Fibroblast of mammary gland (primary cell): ENCODE results near the gene PPM1D.
"Not testable (repeated sequence)": the region's sequence is repeated elsewhere in the genome, so short reads cannot be mapped to it uniquely, and the experiment has no call there.

Experiments used
- DNase-seq: peaks from one replicate; pipeline ENCODE4 v3.0.0-alpha.2; 2010; ENCODE audit warnings: low read depth
- H3K4me3 ChIP-seq: 2 replicates; pipeline ENCODE4 v1.5.1; 2011; ENCODE audit warnings: low read depth, mild to moderate bottlenecking, low read length, moderate library complexity; ENCODE audit not compliant: control insufficient read depth
- TF ChIP-seq, protein P1 (sequence below): conservative IDR thresholded peaks from 2 replicates; pipeline ENCODE4 v1.5.1; 2011; ENCODE audit warnings: low read depth, low read length, inconsistent platforms; ENCODE audit not compliant: control insufficient read depth, insufficient read depth

Gene PPM1D

GRCh38 chr17:60656499-60656898, 56.5 kb downstream of the PPM1D start:
- DNase-seq: no peak
- TF ChIP-seq, protein P1, sequence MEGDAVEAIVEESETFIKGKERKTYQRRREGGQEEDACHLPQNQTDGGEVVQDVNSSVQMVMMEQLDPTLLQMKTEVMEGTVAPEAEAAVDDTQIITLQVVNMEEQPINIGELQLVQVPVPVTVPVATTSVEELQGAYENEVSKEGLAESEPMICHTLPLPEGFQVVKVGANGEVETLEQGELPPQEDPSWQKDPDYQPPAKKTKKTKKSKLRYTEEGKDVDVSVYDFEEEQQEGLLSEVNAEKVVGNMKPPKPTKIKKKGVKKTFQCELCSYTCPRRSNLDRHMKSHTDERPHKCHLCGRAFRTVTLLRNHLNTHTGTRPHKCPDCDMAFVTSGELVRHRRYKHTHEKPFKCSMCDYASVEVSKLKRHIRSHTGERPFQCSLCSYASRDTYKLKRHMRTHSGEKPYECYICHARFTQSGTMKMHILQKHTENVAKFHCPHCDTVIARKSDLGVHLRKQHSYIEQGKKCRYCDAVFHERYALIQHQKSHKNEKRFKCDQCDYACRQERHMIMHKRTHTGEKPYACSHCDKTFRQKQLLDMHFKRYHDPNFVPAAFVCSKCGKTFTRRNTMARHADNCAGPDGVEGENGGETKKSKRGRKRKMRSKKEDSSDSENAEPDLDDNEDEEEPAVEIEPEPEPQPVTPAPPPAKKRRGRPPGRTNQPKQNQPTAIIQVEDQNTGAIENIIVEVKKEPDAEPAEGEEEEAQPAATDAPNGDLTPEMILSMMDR: no peak

GRCh38 chr17:60659156-60659555, 59.2 kb downstream of the PPM1D start:
- H3K4me3 ChIP-seq: no peak overlapping the region
- TF ChIP-seq, protein P1: no peak
- DNase-seq: no peak

More at GRCh38 chr17:60656499-60656898, 56.5 kb downstream of the PPM1D start:
- H3K4me3 ChIP-seq: no peak overlapping the region

DNA sequence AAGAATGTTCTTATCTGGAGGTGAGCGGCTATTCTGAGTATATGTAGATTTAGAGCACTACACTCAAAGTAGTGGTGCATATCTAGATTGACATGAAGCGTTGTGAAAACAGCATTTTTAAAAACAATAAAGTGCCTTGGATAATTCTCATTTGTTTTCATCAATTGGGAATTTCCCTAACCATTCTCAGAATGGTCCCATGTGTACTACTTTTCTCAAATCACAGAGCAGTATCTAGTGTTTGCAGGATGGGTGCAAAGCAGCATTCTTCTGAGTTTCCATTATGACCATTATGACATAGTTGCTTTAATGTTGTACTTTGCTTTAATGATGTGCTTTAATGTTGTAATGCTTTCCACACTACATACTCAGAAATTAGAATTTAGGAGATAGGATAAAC, 61.5 kb downstream of the PPM1D start:
- TF ChIP-seq, protein P1: no peak
- DNase-seq: no peak

GRCh38 chr17:60664022-60664421, 64.0 kb downstream of the PPM1D start:
- TF ChIP-seq, protein P1: no peak
- DNase-seq: no peak
- H3K4me3 ChIP-seq: no peak overlapping the region

More for the DNA sequence above, 61.5 kb downstream of the PPM1D start:
- no peak overlapping the region for H3K4me3 ChIP-seq

DNA sequence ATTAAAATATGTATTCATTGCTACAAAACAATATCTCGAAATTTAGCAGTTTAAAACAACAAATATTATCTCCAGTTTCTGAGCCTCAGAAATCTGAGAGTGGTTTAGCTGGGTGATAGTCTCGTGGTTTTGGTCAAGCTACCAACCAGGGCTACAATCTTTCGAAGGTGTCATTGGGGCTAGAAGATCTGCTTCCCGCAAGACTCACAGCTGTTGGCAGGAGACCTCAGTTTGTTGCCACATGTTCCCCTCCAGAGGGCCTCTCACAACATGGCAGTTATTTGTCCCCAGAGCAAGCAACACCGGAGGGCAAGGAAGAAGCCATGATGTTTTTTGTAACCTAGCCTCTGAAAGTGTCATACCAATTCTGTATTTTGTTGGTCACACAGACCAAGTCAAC, 65.6 kb downstream of the PPM1D start:
- TF ChIP-seq, protein P1: no peak
- no peak for DNase-seq
- no peak overlapping the region for H3K4me3 ChIP-seq

- DNase-seq, H3K4me3 ChIP-seq: not testable (repeated sequence)
These were observed 68.7 kb downstream of the PPM1D start for GRCh38 chr17:60668741-60669140.

DNA sequence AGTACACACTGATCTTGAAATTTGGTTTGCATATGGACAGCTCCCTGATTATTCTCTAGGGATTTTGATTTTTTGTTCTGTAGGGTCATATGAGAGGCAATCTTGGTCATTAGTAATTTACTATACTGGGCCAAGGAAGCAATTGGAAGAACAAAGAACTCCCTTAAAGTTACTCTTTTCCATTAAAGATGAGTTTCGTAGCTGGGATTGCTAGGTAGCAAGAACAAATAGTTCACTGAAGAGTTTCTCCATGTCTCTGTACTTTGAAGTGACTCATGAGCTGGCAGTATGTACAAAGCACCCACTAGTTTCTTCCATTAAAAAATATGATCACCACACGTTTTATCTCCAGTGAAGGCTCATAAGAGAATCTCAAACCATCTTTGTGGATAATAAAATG, 71.5 kb downstream of the PPM1D start:
- peak; percentile 28 for DNase-seq
- TF ChIP-seq, protein P1: no peak
- H3K4me3 ChIP-seq: no peak overlapping the region

GRCh38 chr17:60674637-60675036, 74.6 kb downstream of the PPM1D start:
- not testable (repeated sequence) for DNase-seq, H3K4me3 ChIP-seq
